ENCODE results near the gene RNF149.
"Not testable (repeated sequence)": the region's sequence is repeated elsewhere in the genome, so short reads cannot be mapped to it uniquely, and the experiment has no call there.

Gene RNF149

GRCh38 chr2:101308432-101309210 is at the start of gene RNF149:
RNF149 (minus strand) TSS chr2:101308701; CDS start chr2:101308588, 113 bp downstream.
- peak; percentile 99 for DNase-seq (ENCODE audit: low spot score)

- DNase-seq (ENCODE audit: low spot score): no peak
Measured at GRCh38 chr2:101357376-101357775, 48.9 kb upstream of the RNF149 start.

- DNase-seq (ENCODE audit: low spot score): no peak
Measured at GRCh38 chr2:101356521-101356920, 48.0 kb upstream of the RNF149 start.

- no peak for DNase-seq (ENCODE audit: low spot score)
Measured at GRCh38 chr2:101356055-101356454, 47.6 kb upstream of the RNF149 start.

GRCh38 chr2:101355401-101356054 is 47.0 kb upstream of the RNF149 start:
- DNase-seq (ENCODE audit: low spot score): no peak

- no peak for DNase-seq (ENCODE audit: low spot score)
Measured at GRCh38 chr2:101354420-101355311, 46.2 kb upstream of the RNF149 start.

- not testable (repeated sequence) for DNase-seq (ENCODE audit: low spot score)
Measured at GRCh38 chr2:101352631-101353030, 44.1 kb upstream of the RNF149 start.

GRCh38 chr2:101351207-101351606 is 42.7 kb upstream of the RNF149 start:
- no peak for DNase-seq (ENCODE audit: low spot score)

GRCh38 chr2:101349893-101350662 is 41.6 kb upstream of the RNF149 start:
- peak; percentile 28 for DNase-seq (ENCODE audit: low spot score)

GRCh38 chr2:101348883-101349282 is 40.4 kb upstream of the RNF149 start:
- DNase-seq (ENCODE audit: low spot score): no peak

GRCh38 chr2:101346909-101347308 is 38.4 kb upstream of the RNF149 start:
- DNase-seq (ENCODE audit: low spot score): no peak

GRCh38 chr2:101344137-101344536 is 35.6 kb upstream of the RNF149 start:
- DNase-seq (ENCODE audit: low spot score): no peak

GRCh38 chr2:101342625-101343008 is 34.1 kb upstream of the RNF149 start:
- DNase-seq (ENCODE audit: low spot score): no peak

- peak; percentile 75 for DNase-seq (ENCODE audit: low spot score)
Measured at GRCh38 chr2:101341901-101342624, 33.6 kb upstream of the RNF149 start.

- DNase-seq (ENCODE audit: low spot score): peak; percentile 63
Measured at GRCh38 chr2:101341421-101341820, 32.9 kb upstream of the RNF149 start.

- DNase-seq (ENCODE audit: low spot score): no peak
Measured at GRCh38 chr2:101340141-101340551, 31.6 kb upstream of the RNF149 start.

GRCh38 chr2:101339266-101339880 is 30.9 kb upstream of the RNF149 start:
- no peak for DNase-seq (ENCODE audit: low spot score)

- no peak for DNase-seq (ENCODE audit: low spot score)
Measured at GRCh38 chr2:101337877-101338276, 29.4 kb upstream of the RNF149 start.

- no peak for DNase-seq (ENCODE audit: low spot score)
Measured at GRCh38 chr2:101332885-101333766, 24.6 kb upstream of the RNF149 start.

- DNase-seq (ENCODE audit: low spot score): no peak
Measured at GRCh38 chr2:101331202-101331601, 22.7 kb upstream of the RNF149 start.

All from COLO829 (cell line).